Activated naive CD4-positive, alpha-beta T cell (primary cell): Measurements from ENCODE around the gene WTAP.
A peak's percentile ranks its signal among the peaks of the same experiment; 100 is the strongest.
"Not testable (repeated sequence)": the region's sequence is repeated elsewhere in the genome, so short reads cannot be mapped to it uniquely, and the experiment has no call there.

Experiments used
- DNase-seq, 4 experiments: peaks; one replicate each; lab custom pipeline; 2025; lab: John Stamatoyannopoulos, UW

WTAP gene

DNA sequence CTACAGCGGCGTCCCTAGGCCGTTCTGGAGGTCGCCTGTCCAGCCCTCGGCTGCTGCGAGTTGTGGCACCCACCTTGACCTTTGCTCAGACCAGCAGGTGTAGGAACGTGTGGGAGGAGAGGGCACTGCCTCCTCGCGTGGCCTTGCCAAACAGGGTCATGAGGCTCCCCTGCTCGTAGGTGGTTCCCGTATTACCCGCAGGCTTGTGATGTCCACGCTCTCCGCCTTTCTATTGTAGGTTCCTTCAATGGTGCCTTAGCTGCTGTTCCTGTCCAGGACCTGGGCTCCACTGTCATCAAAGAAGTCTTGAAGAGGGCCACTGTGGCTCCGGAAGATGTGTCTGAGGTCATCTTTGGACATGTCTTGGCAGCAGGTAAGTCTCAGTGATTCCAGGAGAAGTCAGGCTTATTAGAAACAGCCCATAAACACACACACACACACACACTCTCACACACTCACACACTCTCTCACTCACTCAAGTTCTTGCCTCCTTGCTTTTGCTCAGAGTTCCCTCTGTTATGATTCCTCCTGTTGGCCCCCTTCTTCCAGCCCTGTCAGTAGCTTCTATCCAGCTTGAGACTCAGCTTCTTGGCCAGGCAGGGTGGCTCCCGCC is 35.5 kb downstream of the WTAP start:
- peak in 1 of 4 experiments; percentile 20 for DNase-seq

DNA sequence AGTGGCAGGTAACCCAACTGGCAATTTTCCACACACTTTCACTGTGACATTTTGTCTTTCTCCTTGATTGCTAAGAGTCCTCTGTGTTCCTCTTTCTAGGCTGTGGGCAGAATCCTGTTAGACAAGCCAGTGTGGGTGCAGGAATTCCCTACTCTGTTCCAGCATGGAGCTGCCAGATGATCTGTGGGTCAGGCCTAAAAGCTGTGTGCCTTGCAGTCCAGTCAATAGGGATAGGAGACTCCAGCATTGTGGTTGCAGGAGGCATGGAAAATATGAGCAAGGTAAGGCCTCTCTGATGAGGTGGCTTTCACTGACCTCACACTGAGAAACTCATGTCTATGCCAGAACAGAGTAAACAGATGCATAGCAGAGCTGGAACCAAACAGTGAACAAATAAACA is 39.6 kb downstream of the WTAP start:
- no peak for DNase-seq

DNA sequence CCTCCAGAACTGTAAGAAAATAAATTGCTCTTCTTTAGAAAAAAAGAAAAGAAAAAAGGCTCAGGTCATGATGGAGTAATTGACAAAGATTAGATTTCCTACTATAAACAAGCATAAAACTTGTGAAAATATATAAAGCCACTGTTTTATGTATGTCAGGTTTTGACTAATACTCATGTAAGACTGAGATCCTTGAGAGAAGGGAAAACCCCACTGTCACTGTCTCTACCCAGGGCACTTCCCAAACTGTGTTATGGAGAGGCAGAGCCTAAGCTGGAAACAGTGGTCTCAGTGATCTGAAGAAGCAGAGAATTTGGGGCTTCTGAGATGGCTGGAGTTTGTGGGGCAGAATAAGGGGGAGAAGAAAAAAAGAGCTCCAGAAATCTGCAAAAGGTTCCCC is 42.2 kb downstream of the WTAP start:
- DNase-seq = no peak

DNA sequence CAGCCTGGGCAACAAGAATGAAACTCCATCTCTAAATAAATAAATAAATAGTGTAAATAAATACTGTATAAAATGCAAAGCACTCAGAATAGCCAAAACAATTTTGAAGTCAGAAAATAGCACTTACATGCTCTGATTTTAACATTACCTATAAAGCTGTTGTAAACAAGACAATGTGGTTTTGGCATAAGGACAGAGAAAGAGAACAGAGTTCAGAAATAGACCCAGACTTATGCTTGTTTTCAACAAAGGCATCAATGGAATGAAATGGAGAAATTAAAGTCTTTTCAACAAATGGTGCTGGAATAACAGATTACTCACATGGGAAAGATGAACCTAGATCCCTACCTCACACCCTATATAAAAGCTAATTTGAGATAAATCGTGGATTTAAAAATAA is 44.9 kb downstream of the WTAP start:
- DNase-seq = no peak

DNA sequence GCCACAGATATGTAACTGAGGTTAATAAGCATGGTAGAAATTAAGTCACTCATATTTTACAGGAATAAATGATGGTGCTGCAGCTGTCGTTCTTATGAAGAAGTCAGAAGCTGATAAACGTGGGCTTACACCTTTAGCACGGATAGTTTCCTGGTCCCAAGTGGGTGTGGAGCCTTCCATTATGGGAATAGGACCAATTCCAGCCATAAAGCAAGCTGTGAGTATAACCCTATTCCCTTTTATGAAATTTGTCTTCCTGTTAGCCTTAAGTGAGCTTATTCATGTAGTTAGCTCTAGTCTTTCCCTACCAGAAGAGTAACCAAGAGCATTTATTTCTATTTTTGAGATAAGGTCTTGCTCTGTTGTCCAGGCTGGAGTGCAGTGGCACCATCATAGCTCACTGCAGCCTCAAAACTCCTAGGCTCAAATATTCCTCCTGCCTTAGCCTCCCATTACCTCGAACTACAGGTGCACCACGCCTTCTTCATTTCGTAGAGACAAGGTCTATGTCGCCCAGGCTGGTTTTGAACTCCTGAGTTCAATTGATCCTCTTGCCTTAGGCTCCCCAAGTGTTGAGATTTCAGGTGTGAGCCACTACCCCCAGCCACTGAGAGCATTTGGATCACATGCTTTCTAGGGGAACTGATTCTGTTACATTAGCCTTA is 50.1 kb downstream of the WTAP start:
- DNase-seq = no peak

DNA sequence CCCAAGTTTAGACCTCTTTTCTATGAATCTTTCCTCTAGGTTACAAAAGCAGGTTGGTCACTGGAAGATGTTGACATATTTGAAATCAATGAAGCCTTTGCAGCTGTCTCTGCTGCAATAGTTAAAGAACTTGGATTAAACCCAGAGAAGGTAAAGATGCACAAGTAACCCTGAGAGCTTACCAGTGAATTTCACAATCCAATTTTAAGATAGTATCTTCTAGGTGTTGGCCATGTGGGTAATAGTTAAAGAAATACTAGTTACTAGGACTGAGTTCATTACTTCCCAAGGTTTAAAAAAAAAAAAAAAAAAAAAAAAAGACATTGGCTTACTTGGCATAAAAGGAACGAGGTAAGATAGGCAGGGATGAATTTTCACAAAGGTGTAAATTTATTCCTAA is 50.8 kb downstream of the WTAP start:
- DNase-seq = no peak

DNA sequence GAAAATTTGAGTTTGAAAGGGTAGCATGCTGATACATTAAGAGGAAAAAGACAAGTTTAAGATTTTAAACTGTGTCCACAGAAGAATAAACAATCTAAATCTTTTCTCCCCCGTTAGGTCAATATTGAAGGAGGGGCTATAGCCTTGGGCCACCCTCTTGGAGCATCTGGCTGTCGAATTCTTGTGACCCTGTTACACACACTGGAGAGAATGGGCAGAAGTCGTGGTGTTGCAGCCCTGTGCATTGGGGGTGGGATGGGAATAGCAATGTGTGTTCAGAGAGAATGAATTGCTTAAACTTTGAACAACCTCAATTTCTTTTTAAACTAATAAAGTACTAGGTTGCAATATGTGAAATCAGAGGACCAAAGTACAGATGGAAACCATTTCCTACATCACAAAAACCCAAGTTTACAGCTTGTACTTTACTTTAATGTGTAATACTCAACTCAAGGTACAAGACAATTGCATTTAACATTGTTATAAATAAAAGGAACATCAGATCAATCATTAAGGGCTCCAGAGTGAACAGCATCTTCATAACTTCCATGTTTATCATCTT is 51.3 kb downstream of the WTAP start:
- no peak for DNase-seq

DNA sequence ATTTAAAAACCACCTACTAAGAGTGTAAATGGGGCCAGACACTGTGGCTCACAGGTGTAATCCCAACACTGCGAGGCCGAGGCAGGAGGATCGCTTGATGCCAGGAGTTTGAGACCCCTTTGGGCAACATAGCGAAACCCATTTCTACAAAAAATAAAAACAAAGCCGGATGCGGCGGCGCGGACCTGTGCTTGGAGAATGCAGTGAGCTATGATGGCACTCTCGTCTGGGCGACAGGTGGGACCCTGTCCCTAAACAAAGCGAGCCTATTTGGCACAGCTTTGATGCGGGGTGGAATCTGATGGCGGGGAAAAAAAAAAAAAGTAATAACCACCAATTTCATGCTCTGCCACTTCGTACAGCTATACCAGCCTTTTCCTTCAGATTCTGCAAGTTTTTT is 61.0 kb downstream of the WTAP start:
- no peak for DNase-seq

DNA sequence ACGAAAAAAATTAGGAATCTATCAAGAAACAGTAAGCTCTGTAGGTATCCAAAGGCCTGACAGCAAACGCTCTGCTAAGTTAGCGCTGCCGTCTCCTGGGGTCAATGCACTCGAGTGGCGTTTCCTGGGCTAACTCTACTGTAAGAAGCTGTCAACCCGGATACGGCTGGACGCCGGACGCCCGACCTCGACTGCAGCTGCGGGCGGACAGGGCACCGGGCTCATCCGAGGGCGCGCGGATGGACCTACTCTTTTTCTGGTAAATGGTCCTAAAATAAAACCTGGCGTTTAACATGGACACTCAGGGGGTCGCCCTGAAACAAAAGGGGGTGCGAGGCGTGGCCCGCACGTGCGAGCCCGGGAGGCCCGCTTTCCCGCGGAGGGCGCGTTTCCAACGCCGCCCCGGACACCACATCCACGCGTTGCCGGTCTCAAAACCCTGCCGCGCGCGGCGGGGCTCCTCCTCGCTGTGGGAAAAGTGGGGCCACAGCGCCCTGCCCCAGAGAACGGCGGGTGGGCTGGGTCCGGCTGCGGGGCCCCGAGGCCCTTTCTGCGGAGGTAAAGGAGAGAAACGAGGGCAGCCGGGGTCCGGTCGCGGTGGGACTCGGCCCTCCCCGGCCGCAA is 61.6 kb downstream of the WTAP start:
- DNase-seq = peak in 2 of 4 experiments; percentile 31 to 40

DNA sequence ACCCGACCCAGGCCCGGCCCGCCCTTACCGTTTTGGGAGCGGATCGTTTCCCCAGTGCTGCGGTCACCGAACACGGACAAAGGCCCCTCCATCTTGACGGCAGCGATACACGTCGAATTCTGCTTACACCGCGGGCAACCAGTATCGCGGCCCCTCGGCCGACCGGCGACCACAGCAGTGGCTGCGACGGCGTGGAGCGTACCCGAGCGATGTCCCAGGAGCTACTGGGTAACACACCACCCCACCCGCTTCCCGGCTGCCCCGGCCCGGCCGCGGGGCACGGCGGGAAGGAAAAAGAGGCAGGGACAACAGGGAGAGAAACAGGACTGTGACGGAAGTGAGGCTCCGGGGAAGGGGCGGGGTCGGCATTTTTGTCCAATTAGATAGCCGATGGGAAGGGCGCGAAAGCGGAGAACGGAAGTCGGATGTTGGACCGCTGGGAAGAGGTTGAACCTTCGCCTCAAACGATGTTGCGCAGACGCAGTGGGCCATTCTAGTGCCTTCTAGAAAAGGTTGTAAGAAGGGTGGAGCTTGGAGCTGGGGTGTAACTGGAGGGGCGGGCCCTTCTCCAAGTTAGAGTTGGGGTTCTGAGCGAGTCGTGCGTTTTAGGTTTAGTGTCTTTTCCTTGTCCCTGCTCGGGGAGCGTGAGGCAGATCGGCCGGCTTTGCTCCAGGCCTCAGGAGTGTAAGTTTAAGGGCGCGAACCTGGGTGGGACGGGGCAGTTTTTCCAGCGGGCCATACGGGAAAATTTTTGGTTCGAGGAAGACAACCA is 62.3 kb downstream of the WTAP start, which contains the start of gene TCP1:
TSS of gene TCP1 (minus strand) at position 226 of the 772 bp plus-strand sequence. CDS start at position 92, 134 bp downstream.
- DNase-seq = peak; percentile 96 to 97 (median 96)

DNA sequence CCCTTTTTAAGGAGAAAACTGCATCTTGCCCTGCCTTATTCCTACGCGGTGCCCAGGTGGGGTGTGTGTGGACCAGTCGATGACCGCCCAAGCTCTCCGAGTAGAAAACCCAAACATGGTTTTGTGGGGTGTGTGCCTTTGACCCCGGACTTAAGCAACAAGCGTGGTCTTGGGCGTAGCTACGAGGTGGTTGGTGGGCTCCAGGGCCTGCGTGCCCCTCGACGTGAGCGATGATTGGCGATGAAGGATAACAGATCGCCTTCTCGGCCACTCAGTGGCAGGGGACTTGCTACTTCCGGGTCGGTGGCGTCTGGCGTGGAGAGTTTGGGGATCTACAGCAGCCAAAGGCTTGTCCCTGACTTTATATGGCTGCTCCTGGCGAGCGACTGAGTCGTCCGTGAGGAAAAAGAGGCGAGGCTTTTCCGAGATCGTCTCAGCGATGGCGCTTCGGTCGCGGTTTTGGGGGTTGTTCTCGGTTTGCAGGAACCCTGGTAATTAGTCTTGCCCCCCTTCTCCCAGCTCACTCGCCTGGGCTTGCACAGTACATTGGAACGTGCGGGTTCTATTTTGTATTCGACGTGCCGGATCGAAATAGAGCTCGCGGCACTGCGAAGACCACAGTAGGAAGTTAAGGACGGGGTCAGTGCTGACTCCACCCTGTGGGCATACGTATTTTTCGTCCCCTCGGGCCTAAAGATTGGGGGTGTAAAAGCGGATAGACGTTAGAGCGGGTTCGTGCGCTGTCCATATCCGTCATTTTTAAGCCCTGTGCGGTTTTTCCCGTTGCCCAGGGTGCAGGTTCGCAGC is 63.0 kb downstream of the WTAP start, which contains the start of gene MRPL18:
TSS of gene MRPL18 (plus strand) at position 319 of the 807 bp plus-strand sequence. CDS start at position 440, 121 bp downstream.
- DNase-seq = peak; percentile 54 to 80 (median 66)

DNA sequence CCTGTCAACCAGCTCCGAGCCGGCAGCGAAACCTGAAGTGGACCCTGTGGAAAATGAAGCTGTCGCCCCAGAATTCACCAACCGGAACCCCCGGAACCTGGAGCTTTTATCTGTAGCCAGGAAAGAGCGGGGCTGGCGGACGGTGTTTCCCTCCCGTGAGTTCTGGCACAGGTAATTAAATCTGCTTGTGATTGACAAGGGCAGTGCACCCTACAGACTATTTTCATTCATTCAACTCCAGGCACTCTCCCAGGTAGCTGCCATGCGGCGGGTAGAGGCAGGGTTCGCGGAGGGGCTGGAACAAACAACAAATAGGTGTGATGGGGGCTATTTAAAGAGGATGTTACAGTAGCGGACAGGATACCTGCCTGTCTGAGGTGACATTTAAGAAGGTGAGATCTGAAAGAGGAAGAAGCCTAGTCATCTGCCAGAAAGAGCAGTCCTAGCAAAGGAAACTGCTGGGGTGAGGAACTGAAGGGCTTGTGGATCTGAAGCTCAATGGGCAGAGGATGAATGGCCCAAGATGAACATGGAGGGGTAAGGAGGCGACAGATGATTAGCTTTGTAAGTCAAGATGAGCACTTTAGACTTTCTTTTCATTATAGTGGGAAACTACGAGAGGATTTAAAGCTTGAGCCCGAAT is 63.8 kb downstream of the WTAP start:
- DNase-seq = no peak

DNA sequence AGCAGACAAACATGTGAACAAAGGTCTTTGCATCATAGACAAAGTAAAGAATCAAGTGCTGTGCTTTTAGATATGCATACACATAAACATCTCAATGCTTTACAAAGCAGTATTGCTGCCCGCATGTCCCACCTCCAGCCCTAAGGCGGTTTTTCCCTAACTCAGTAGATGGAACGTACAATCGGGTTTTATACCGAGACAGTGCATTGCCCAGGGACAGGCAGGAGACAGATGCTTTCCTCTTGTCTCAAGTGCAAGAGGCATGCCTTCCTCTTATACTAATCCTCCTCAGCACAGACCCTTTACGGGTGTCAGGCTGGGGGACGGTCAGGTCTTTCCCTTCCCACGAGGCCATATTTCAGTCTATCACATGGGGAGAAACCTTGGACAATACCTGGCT is 67.7 kb downstream of the WTAP start:
- DNase-seq = not testable (repeated sequence)

DNA sequence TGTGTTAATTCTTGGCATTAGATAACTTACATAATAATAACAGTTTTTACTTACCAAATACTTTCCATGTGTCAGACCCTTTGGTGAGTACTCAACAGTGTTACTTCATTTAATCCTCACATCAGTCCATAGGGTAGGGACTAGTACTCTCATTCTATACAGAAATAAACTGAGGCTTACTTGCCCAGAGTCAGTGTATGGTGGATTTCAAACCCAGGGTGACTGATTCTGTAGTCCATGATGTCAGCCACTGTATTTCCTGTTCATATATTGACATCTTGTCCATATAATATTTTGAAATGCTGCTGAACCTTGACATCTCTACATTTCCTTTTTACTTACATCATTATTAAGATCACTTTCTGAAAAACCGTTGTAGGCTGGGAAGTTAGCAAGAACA is 70.2 kb downstream of the WTAP start:
- no peak for DNase-seq

DNA sequence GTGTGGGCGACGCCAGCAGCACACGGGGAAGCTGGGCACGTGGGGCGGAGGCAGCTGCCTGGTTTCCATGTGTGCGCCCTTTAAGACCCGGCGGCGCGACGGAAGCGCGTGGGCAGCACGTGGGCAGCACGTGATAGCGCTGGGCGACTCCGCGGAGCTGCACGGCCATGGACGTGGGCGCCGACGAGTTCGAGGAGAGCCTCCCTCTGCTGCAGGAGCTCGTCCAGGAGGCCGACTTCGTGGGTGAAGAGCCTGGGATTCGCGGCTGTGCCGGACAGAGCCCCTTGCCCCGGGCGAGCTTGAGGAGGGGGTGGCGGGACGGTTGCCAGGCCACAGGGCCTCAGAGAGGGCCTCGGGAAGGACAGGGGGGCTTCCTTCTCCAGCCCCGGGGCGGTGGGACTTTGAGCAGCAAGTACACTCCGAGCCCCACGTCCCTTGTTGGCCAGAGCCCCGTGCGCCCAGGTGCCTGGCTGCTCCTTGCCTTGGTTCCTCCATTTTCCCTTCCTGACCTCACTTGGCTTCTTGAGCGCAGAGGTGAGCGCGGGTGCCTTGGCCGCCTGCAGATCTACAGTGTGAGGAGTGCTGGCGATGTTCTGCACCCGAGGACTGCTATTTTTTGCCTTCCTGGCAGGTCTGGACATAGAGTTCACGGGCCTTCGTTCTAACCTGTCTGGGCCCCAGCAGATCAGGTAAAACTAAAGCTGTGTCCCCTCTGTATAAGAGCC is 73.0 kb downstream of the WTAP start, which contains the start of gene PNLDC1:
TSS of gene PNLDC1 (plus strand) at position 136 of the 725 bp plus-strand sequence. CDS start at position 168, 32 bp downstream.
- no peak for DNase-seq

DNA sequence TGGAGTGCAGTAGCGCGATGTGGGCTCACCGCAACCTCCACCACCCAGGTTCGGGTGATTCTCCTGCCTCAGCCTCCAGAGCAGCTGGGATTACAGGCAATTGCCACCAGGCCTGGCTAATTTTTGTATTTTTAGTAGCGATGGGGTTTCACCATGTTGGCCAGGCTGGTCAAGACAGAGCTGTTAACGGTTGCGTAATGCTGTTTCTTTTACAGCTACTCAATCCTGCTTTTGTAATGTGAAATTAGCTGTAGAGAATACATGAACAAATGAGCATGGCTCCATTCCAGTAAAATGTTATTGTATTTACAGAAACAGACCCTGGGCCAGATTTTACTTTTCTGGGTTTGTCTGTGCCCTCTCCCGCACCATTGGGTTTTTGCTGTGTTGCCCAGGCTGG is 74.6 kb downstream of the WTAP start:
- DNase-seq = no peak

DNA sequence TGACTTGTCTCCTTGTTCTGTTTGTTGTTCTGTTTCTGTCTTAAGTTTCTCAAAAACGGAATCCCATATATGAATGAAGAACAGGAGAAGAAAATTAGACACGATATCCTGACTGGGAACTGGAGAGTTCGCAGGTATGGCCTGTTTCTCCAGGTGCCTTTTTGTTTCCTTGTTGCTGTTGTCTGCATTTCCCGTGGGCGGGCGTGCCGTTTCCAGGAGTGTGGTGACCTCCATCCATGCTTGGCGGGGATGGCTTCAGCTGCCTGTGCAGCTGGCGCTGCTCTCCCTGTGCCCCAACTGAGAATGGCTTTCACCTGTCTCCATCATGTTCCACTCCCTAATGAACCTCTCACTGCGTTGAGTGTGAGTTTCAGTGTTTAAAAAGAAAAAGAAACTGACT is 77.2 kb downstream of the WTAP start:
- no peak for DNase-seq

DNA sequence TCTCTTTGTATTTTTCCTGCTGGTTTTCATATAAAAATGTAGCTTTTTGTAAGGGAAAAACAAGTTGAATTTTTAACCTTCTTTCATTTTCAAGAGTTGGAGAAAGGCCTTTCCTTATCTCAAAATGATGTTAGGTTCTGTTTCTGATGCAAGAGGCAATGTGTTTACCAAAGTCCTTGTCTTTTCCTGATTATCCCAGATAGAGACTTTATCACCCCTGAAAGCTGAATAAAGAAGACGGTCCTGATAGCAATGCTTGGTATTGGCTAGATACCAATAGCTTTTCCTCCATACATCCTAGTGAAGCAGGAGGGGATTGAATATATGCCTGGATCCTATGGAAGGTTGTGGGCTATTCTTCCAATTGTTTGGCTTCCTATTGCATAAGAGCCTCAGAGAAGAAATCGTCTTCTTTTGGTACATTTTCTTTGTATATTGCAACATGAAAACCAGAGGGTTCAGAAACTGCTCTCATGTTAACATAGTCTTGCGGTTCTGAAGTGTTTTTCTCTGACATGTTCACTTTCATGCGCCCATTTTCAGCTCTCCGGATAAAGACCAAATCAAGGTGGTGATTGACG is 78.2 kb downstream of the WTAP start:
- DNase-seq = no peak
